Naive thymus-derived CD4-positive, alpha-beta T cell (primary cell): ENCODE data around the gene HEXD. TPM values are rescaled to one million over a fixed set of nuclear protein-coding genes. Genes with fewer than 3 reads are reported as not detected.
A peak's percentile ranks its signal among the peaks of the same experiment; 100 is the strongest.
"Not testable (repeated sequence)": the region's sequence is repeated elsewhere in the genome, so short reads cannot be mapped to it uniquely, and the experiment has no call there.

Source experiments
- ATAC-seq: fragments of 150-1000 bp; cut with Tn5 transposase; 2 replicates; pipeline ENCODE4 v1.10.0; 2021; ENCODE audit warnings: mild to moderate bottlenecking, moderate library complexity
- CTCF ChIA-PET: fragments of 350-600 bp; sonication (Branson Sonifier 250); formaldehyde crosslinking; loops from one replicate; lab custom pipeline; 2021; ENCODE audit warnings: antibody characterized with exemption; lab: Charles Lee
- POLR2A ChIA-PET: fragments of 350-600 bp; sonication (Branson Sonifier 250); formaldehyde crosslinking; loops from one replicate; lab custom pipeline; 2021; ENCODE audit warnings: antibody characterized with exemption, inconsistent platforms; lab: Charles Lee
- DNase-seq, 9 donors: peaks; one replicate each; pipeline versions ENCODE4 v3.0.0 to v3.0.0-alpha.2; 2020 to 2022; ENCODE audit warnings: mixed read lengths in 1 of 9
- H3K27ac ChIP-seq: one replicate; pipeline ENCODE4 v1.7.0; 2013; ENCODE audit warnings: mild to moderate bottlenecking, low read depth, low read length, moderate library complexity
- H3K27me3 ChIP-seq, 2 donors: one replicate each; pipeline ENCODE4 v1.7.0; 2013; ENCODE audit warnings: low read length in 2 of 2, mild to moderate bottlenecking in 2 of 2, moderate library complexity in 2 of 2; ENCODE audit not compliant: control insufficient read depth in 2 of 2, insufficient read depth in 2 of 2
- H3K36me3 ChIP-seq, 3 experiments: 1 replicate in 2 of 3; 2 replicates in 1 of 3; pipeline ENCODE4 v1.7.0; 2013; ENCODE audit warnings: low read length in 3 of 3, mild to moderate bottlenecking in 3 of 3, moderate library complexity in 1 of 3; ENCODE audit not compliant: insufficient read depth in 3 of 3, control insufficient read depth in 2 of 3
- H3K4me1 ChIP-seq, 2 donors: one replicate each; pipeline ENCODE4 v1.7.0; 2013; ENCODE audit warnings: low read length in 2 of 2, mild to moderate bottlenecking in 2 of 2, moderate library complexity in 1 of 2; ENCODE audit not compliant: control insufficient read depth in 2 of 2, insufficient read depth in 2 of 2
- H3K4me3 ChIP-seq: 2 replicates; pipeline ENCODE4 v1.7.0; 2013; ENCODE audit warnings: mild to moderate bottlenecking, low read length
- H3K9me3 ChIP-seq, 3 experiments: 1 replicate in 2 of 3; 2 replicates in 1 of 3; pipeline ENCODE4 v1.7.0; 2013; ENCODE audit warnings: low read length in 3 of 3; ENCODE audit not compliant: control insufficient read depth in 2 of 3
- H3K27ac Mint-ChIP-seq, 9 donors: one replicate each; pipeline ENCODE4 v1.8.0; 2020 to 2022; ENCODE audit warnings: mixed read lengths in 9 of 9, mild to moderate bottlenecking in 8 of 9, moderate library complexity in 5 of 9, inconsistent platforms in 2 of 9
- H3K27me3 Mint-ChIP-seq, 5 donors: one replicate each; pipeline ENCODE4 v1.8.0; 2021 to 2022; ENCODE audit warnings: mixed read lengths in 5 of 5, mild to moderate bottlenecking in 1 of 5
- H3K36me3 Mint-ChIP-seq, 5 donors: one replicate each; pipeline ENCODE4 v1.8.0; 2020 to 2022; ENCODE audit warnings: mixed read lengths in 5 of 5, mild to moderate bottlenecking in 3 of 5, inconsistent platforms in 1 of 5
- H3K4me1 Mint-ChIP-seq, 7 donors: one replicate each; pipeline ENCODE4 v1.8.0; 2020 to 2022; ENCODE audit warnings: mixed read lengths in 7 of 7, mild to moderate bottlenecking in 3 of 7, inconsistent platforms in 1 of 7
- H3K4me3 Mint-ChIP-seq, 10 donors: one replicate each; pipeline ENCODE4 v1.8.0; 2020 to 2022; ENCODE audit warnings: mild to moderate bottlenecking in 10 of 10, mixed read lengths in 10 of 10, moderate library complexity in 6 of 10, inconsistent platforms in 2 of 10
- H3K9me3 Mint-ChIP-seq, 11 donors: one replicate each; pipeline ENCODE4 v1.8.0; 2020 to 2022; ENCODE audit warnings: mixed read lengths in 11 of 11, mild to moderate bottlenecking in 4 of 11, inconsistent platforms in 1 of 11, moderate library complexity in 1 of 11
- intact Hi-C, 2 donors: fragments of 100-400 bp; cut with micrococcal nuclease; formaldehyde crosslinking; loops; one replicate each; pipeline ENCODE4 v1.15.1; 2023
- polyA plus RNA-seq, 2 donors: library from polyadenylated mRNA; unstranded; fragments of 300-500 nt; fragmentation: Illumina TruSeq; gene quantifications; one replicate each; pipeline ENCODE4 v1.2.3, GENCODE V29; 2021
- total RNA-seq, 6 experiments: library from RNA in 5 of 6; stranded (reverse) in 5 of 6; gene quantifications; 1 replicate in 5 of 6; 2 replicates in 1 of 6; pipeline ENCODE4 v1.2.3 and lab custom pipeline; 2021 to 2026

Gene HEXD
- total and polyA plus RNA-seq, 7 experiments from 2014 or later, result 12.5 to 153 (median 66.8) TPM

DNA sequence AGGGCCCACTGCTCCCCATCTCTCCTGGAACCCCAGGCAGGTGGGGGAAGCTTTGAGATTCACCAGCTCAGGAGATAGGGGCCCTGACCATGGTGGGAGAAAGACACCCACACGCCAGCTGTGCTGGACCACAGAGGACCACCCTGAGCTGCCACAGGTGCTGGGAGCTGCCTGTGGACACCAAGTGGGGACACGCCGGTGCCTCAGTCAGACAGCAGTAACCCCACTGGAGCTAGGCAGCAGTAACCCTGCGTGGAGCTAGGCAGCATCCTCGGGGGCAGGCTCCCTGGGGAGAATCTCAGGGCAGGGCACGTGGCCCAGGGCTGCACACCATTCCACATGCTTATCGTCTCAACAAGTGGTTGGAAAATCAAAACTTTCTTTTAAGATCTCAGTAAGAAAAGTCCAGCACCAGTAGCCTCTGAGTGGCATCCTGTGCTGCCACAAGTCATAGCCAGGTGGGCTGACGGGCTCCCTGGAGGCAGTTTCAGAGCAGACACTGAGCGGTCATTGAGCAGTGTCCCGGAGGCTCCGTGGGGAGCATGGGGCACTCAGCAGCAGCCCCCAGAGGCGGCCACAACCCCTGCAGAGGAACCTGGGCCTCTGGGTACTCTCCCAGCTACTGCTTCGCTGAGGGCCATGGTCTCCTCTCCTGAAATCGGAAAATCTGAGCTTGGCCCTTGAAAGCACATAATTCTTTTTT, 8.0 kb upstream of the HEXD start:
- Histone ChIP-seq H3K27me3 (no peaks in the 10 kb centered on the region), H3K4me3 (no peak overlapping the region), H3K9me3 (no peaks in the 10 kb centered on the region), H3K36me3 (peaks cover 0 to 38% (median 0%) of the 10 kb centered on the region in 3 experiments), H3K4me1 (peaks cover 0 to 8% of the 10 kb centered on the region in 2 donors), H3K27ac (no peak overlapping the region)
- intact Hi-C loops, result no loop called here
- Mint-ChIP-seq H3K27me3 (no peaks in the 10 kb centered on the region), H3K27ac (no peak overlapping the region), H3K4me3 (no peak overlapping the region), H3K9me3 (no peaks in the 10 kb centered on the region), H3K4me1 (peaks cover 10 to 20% (median 15%) of the 10 kb centered on the region in 7 donors), H3K36me3 (peaks cover 0 to 36% (median 8%) of the 10 kb centered on the region in 5 donors)
- ATAC-seq, result no peak
- ChIA-PET POLR2A (no interaction called here), CTCF (interaction anchor here (0.7 kb wide), 1 partner anchor 1308 kb away, joined by 3 read pairs; no protein-coding TSS in a partner anchor)
- no peak for DNase-seq

DNA sequence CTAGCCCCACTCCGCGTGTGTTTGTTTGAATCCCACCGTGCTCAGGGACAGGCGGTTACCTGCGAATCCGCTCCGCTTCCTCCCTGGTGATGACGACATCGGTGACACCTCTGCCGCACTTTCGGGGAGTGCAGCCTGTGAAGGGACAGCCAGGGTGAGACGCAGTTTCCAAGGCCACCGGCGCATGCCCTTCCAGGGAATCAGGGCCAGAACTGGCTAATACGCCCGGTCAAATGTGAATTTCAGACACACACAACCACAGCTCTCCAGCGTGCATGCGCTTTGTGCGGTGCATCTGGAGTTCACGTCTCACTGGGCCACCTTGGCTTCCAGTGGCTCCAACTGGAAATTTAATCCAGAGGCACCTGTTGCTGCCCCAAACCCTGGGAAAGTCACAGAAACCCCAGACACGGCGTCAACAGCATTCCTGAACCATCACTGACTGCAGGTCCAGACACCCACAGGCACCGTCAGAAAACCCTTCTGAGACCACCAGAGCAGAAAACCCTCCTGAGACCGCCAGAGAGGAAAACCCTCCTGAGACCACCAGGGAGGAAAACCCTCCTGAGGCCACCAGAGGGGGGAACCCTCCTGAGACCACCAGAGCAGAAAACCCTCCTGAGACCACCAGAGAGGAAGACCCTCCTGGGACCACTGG, 6.6 kb upstream of the HEXD start:
- CTCF ChIA-PET, result no interaction called here
- Histone ChIP-seq H3K9me3 (no peaks in the 10 kb centered on the region), H3K4me1 (peaks cover 0 to 8% of the 10 kb centered on the region in 2 donors), H3K27ac (no peak overlapping the region), H3K36me3 (peaks cover 0 to 38% (median 0%) of the 10 kb centered on the region in 3 experiments), H3K27me3 (no peaks in the 10 kb centered on the region), H3K4me3 (no peak overlapping the region)
- intact Hi-C loops, result no loop called here
- Mint-ChIP-seq H3K4me1 (peaks cover 11 to 24% (median 17%) of the 10 kb centered on the region in 7 donors), H3K36me3 (peaks cover 0 to 39% (median 7%) of the 10 kb centered on the region in 5 donors), H3K27me3 (no peaks in the 10 kb centered on the region), H3K27ac (no peak overlapping the region), H3K4me3 (no peak overlapping the region), H3K9me3 (no peaks in the 10 kb centered on the region)
- POLR2A ChIA-PET, result interaction anchor here (0.6 kb wide), 1 partner anchor 18 kb away, joined by 3 read pairs; no protein-coding TSS in a partner anchor
- DNase-seq (no peak), ATAC-seq (no peak)

DNA sequence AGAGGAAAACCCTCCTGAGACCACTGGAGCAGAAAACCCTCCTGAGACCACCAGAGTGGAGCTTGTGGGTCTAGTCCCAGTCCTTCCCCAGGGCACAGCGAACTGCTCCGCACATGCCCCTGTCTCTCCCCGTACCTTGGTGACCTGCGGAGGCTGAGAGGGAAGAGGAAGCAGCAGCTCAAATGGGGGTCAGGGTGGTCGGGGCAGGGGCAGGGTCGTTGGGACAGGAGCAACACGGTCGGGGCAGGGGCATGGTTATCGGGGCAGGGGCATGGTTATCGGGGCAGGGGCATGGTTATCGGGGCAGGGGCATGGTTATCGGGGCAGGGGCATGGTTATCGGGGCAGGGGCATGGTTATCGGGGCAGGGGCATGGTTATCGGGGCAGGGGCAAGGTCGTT, 6.1 kb upstream of the HEXD start:
- H3K27ac Mint-ChIP-seq, H3K4me3 ChIP-seq, H3K4me1 ChIP-seq, H3K27ac ChIP-seq, H3K9me3 ChIP-seq, H3K27me3 ChIP-seq, H3K9me3 Mint-ChIP-seq, DNase-seq, ATAC-seq, CTCF ChIA-PET, H3K4me3 Mint-ChIP-seq, H3K27me3 Mint-ChIP-seq, intact Hi-C loops: not testable (repeated sequence)
- POLR2A ChIA-PET, result interaction anchor here (0.6 kb wide), 1 partner anchor 18 kb away, joined by 3 read pairs; no protein-coding TSS in a partner anchor
- Mint-ChIP-seq H3K4me1 (peaks cover 11 to 23% (median 17%) of the 10 kb centered on the region in 7 donors), H3K36me3 (peaks cover 0 to 39% (median 7%) of the 10 kb centered on the region in 5 donors)
- peaks cover 0 to 38% (median 0%) of the 10 kb centered on the region in 3 experiments for H3K36me3 ChIP-seq

DNA sequence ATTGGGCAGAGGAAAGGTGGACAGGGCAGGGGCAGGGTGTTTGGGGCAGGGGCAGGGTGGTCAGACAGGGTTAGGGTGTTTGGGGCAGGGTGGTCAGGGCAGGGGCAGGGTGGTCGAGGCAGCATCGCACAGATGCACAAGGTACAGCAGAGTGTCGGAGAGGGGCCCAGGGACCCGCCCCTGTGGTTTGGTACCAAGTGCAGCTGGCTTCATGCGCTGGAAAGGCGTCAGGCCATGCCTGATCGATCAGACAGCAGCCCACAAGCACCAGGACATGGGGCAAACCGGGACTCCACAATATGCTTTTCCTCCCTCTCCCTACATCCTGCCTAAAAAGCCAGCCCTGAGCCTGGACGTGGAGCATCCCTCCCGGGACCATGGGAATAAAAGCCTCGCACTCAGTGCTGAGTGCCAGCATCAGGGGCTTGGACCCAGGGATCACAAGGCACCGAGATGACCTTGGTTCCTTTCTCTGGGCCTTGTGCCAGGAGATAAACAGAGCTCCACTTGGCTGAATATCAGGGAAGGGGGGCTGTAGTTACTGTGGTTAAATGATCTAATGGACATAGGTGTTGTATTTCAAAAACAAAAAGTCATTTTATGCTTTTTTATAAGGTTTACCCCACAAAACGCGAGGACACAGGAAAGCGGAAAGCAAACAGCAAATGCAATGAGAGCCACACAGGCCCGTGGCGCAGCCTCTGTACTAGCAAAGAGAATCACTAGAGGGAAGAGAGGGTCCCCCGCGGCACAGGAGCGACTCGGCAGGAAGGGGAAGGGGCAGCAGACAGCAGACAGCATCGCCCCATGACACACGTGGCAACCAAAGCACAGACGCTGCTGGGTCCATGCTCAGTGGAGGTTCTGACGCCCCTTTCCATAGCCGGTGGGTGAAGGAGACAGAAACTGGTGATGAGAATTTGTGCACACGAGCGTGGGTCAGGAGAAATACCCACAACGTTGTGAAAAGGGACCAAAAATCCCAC, 5.3 kb upstream of the HEXD start:
- ATAC-seq (no peak), DNase-seq (no peak)
- Mint-ChIP-seq H3K9me3 (no peaks in the 10 kb centered on the region), H3K4me1 (peaks cover 14 to 26% (median 17%) of the 10 kb centered on the region in 7 donors), H3K36me3 (peaks cover 0 to 32% (median 7%) of the 10 kb centered on the region in 5 donors), H3K27me3 (no peaks in the 10 kb centered on the region), H3K4me3 (no peak overlapping the region), H3K27ac (peak overlapping the region in 1 of 9 donors; percentile 30)
- H3K4me1 ChIP-seq, result peaks cover 3 to 10% of the 10 kb centered on the region in 2 donors
- intact Hi-C loops, result loop anchor here in 1 of 2 donors (1.0 kb wide), 1 partner anchor 12 kb away; no protein-coding TSS in a partner anchor
- peaks cover 0 to 38% (median 0%) of the 10 kb centered on the region in 3 experiments for H3K36me3 ChIP-seq
- ChIA-PET CTCF (no interaction called here), POLR2A (no interaction called here)
- no peaks in the 10 kb centered on the region for H3K9me3 ChIP-seq
- H3K27ac ChIP-seq, result no peak overlapping the region
- no peaks in the 10 kb centered on the region for H3K27me3 ChIP-seq
- H3K4me3 ChIP-seq, result no peak overlapping the region

DNA sequence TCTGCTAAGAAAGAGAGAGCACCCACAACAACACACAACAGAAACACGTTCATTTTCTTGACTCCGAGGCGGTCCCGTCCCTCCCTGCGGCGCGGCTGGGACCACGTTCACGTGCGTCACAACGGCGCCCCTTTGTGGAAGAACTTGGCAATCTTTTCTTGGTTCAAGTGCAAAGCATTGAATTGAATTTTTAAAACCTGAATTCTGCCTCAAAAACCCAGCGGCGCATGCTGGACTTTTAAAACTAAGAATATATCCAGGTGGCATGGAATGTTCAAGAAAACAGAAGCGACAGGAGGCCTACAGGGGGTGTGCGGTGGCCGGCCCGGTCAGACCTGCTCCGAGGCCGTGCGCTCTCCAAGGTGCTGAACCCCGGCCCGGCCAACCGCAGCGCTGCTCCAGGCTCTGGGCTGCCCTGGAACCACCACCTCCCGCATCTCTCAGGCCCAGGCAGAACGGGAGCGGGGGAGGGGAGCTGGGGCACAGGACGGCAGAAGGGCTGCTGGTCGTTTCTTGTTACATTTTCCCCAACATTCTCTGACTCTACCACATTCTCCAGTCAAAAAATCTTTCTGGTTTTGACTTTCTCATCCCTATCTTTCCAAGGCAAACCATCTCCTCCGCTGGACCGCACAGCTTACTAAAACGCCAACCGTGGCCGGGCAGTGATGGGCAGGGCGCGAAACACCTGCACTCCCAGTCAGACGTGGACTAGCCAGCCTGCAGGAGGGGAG, 3.4 kb upstream of the HEXD start:
- CTCF ChIA-PET, result interaction anchor here (0.7 to 1.6 kb wide), 2 partner anchors 61 to 293 kb away, joined by 3 to 6 read pairs; no protein-coding TSS in a partner anchor
- POLR2A ChIA-PET, result no interaction called here
- H3K27ac Mint-ChIP-seq, result peak overlapping the region in 4 of 9 donors; percentile 58 to 70 (median 62)

More for the DNA sequence above, 3.4 kb upstream of the HEXD start:
- Mint-ChIP-seq H3K4me3 (peak overlapping the region in 7 of 10 donors; percentile 4 to 54 (median 29)), H3K36me3 (peaks cover 0 to 19% (median 10%) of the 10 kb centered on the region in 5 donors), H3K27me3 (no peaks in the 10 kb centered on the region), H3K9me3 (no peaks in the 10 kb centered on the region), H3K4me1 (peaks cover 16 to 31% (median 20%) of the 10 kb centered on the region in 7 donors)
- Histone ChIP-seq H3K9me3 (no peaks in the 10 kb centered on the region), H3K27me3 (no peaks in the 10 kb centered on the region), H3K4me1 (peaks cover 5 to 13% of the 10 kb centered on the region in 2 donors), H3K4me3 (no peak overlapping the region), H3K36me3 (peaks cover 0 to 24% (median 0%) of the 10 kb centered on the region in 3 experiments), H3K27ac (no peak overlapping the region)
- peak; percentile 33 for ATAC-seq
- peak; percentile 54 to 79 (median 71) for DNase-seq
- intact Hi-C loops, result loop anchor here (1.0 to 5.0 kb wide), 6 partner anchors 63 to 392 kb away; partner anchors contain the start of genes CENPX (in 1 of the 2) and LRRC45 (in 1 of the 2)
